GM21723 (cell line): ENCODE results near the gene ADGRF5.

Experiments
- ATAC-seq: cut with Tn5 transposase; IDR thresholded peaks from one replicate; pipeline ENCODE4 v1.9.1; 2021; ENCODE audit warnings: mild to moderate bottlenecking, moderate library complexity; ENCODE audit not compliant: unreplicated experiment

The ADGRF5 gene

GRCh38 chr6:46828939-46829338 lies 92.8 kb downstream of the ADGRF5 start:
- ATAC-seq: no peak

GRCh38 chr6:46821458-46821881 lies 100.3 kb downstream of the ADGRF5 start:
- no peak for ATAC-seq

- no peak for ATAC-seq
These were observed 102.2 kb downstream of the ADGRF5 start for GRCh38 chr6:46819561-46819960.

GRCh38 chr6:46816626-46817025 lies 105.1 kb downstream of the ADGRF5 start:
- ATAC-seq: no peak

- no peak for ATAC-seq
These were observed 106.6 kb downstream of the ADGRF5 start for GRCh38 chr6:46815130-46815529.

- no peak for ATAC-seq
These were observed 112.9 kb downstream of the ADGRF5 start for GRCh38 chr6:46808806-46809205.
